Breast epithelium (tissue), 4 donors: ENCODE data around the gene SLC5A10. TPM values are rescaled to one million over a fixed set of nuclear protein-coding genes. Genes with fewer than 3 reads are reported as not detected.

Experiments
- DNase-seq, 2 donors: peaks; one replicate each; pipeline ENCODE4 v3.0.0-alpha.2; 2019; ENCODE audit warnings: low spot score in 2 of 2
- H3K27ac ChIP-seq, 2 donors: fragments of 200-600 bp; sonication (generic) in 1 of 2; one replicate each; pipeline ENCODE4 v1.5.1; 2016 to 2019; ENCODE audit warnings: mild to moderate bottlenecking in 1 of 2
- H3K27me3 ChIP-seq, 2 donors: fragments of 200-600 bp; sonication (generic) in 1 of 2; one replicate each; pipeline versions ENCODE4 v1.5.1 to v1.6.0; 2017 to 2019; ENCODE audit warnings: control low read depth in 1 of 2, mild to moderate bottlenecking in 1 of 2
- H3K36me3 ChIP-seq: fragments of 200-600 bp; one replicate; pipeline ENCODE4 v1.5.1; 2019
- H3K4me1 ChIP-seq, 2 donors: fragments of 200-600 bp; sonication (generic); one replicate each; pipeline ENCODE4 v1.5.1; 2016 to 2019; ENCODE audit warnings: control low read depth in 1 of 2
- H3K4me3 ChIP-seq, 3 donors: fragments of 200-600 bp; sonication (generic); 1 replicate in 2 of 3; 2 replicates in 1 of 3; pipeline ENCODE4 v1.5.1; 2016 to 2019; ENCODE audit warnings: mild to moderate bottlenecking in 3 of 3, moderate library complexity in 2 of 3
- H3K9me3 ChIP-seq, 2 donors: fragments of 200-600 bp; sonication (generic) in 1 of 2; one replicate each; pipeline ENCODE4 v1.5.1; 2016 to 2019; ENCODE audit warnings: control low read depth in 1 of 2
- CTCF ChIP-seq, 3 donors: fragments of 450-650 bp; IDR thresholded peaks; one replicate each; pipeline ENCODE4 v1.5.1; 2016 to 2017; ENCODE audit warnings: antibody characterized with exemption in 3 of 3, mild to moderate bottlenecking in 3 of 3, moderate library complexity in 3 of 3
- POLR2A ChIP-seq: fragments of 450-650 bp; IDR thresholded peaks from one replicate; pipeline ENCODE4 v1.6.1; 2016; ENCODE audit warnings: antibody characterized with exemption, mild to moderate bottlenecking, moderate library complexity
- POLR2AphosphoS5 ChIP-seq, 3 donors: sonication (generic); formaldehyde crosslinking; IDR thresholded peaks; one replicate each; pipeline ENCODE4 v1.6.1; 2017; ENCODE audit warnings: antibody characterized with exemption in 3 of 3
- intact Hi-C: fragments of 100-400 bp; cut with DNase I; formaldehyde crosslinking; loops from one replicate; pipeline ENCODE4 v1.15.1; 2023; ENCODE audit warnings: low total_unique reads
- total RNA-seq, 3 donors: library from RNA; depleted of rRNA; stranded (reverse); fragments of >200 nt; gene quantifications; one replicate each; pipeline ENCODE4 v1.1.0, GENCODE V29; 2016

SLC5A10 gene
- total RNA-seq, 3 donors from 2014 or later: 0.29 TPM; not detected in 2

DNA sequence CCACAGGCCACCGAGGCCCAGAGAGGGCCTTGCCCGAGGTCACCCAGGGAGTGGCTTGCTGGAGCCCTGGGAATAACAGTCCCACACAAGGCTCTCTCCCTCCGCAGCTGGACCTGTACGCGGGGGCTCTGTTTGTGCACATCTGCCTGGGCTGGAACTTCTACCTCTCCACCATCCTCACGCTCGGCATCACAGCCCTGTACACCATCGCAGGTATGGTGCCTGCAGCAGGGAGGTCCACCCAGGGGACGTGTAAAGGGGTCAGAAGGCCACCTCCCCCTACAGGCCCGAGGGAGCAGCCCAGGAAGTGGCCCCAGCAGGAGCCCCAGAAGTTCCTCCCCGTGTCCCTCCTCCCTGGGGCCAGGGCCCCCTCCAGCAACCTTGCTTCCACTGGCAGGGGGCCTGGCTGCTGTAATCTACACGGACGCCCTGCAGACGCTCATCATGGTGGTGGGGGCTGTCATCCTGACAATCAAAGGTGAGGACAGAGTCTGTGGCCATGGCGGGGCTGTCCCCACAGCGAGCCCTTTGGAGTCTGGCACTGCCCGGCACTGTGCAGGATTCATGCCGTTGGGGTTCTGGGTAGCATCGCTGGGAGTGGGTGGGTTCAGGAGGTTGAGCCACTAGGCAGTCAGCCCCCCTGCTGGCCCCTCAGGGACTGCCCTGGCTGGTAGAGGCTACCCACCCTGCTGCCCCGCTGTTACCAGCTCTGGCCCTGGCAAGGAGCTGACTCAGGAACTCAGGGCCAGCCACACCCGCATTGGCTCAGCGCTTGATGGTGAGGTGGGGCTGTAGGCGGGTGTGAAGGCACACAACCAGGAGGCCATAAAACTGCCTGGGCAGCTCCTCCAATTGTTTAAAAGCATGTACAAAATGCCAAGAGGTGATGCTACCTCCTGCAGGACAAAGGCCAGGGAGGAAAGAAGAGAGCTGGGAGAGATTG, 17.3 kb downstream of the SLC5A10 start:
- no peak overlapping the region for H3K4me3 ChIP-seq
- H3K4me1 ChIP-seq: no peaks in the 10 kb centered on the region
- H3K36me3 ChIP-seq: no peaks in the 10 kb centered on the region
- peak overlapping the region in 1 of 2 donors; percentile 4 for H3K27ac ChIP-seq
- H3K9me3 ChIP-seq: no peaks in the 10 kb centered on the region
- no peak for DNase-seq
- TF ChIP-seq CTCF (IDR thresholded peaks at IDR 0.05) (no peak), POLR2AphosphoS5 (IDR thresholded peaks at IDR 0.05) (no peak), POLR2A (no peak)
- H3K27me3 ChIP-seq: no peaks in the 10 kb centered on the region
- intact Hi-C loops: no loop called here

DNA sequence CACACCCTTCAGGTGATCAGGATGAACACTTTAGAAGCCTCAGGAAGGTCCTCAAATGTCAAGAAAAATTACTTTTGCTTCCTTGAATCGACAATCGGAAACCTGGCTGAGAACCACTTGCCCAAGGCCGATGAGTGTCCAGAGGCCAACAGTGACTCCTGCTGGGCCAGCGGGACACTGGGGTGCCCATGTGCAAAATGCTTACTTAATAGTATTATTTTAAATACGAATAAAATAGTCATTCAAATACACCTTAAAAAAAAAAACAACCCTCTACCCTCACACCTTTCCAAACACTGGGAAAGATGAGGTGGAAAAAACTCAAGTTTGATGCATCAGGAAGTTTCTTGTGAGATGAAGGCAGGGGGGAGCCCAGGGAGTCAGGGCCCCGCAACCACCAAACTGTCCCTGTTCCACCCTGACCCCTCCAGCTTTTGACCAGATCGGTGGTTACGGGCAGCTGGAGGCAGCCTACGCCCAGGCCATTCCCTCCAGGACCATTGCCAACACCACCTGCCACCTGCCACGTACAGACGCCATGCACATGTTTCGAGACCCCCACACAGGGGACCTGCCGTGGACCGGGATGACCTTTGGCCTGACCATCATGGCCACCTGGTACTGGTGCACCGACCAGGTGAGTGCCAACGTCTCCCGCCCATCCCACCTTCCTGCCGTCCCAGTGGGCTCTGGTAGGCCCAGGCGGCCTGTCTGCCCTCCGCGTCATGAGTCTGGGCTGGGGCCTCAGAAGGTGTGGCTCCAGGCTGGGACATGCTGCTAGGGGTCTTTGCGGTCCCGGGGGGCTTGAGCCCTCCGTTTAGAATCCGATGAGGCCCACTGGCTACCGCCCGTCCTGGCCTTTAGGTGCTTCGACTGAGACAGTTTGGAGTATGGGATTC, 18.9 kb downstream of the SLC5A10 start:
- Histone ChIP-seq H3K9me3 (no peaks in the 10 kb centered on the region), H3K27ac (no peak overlapping the region), H3K36me3 (no peaks in the 10 kb centered on the region), H3K4me1 (no peaks in the 10 kb centered on the region), H3K4me3 (no peak overlapping the region), H3K27me3 (no peaks in the 10 kb centered on the region)
- intact Hi-C loops: no loop called here
- no peak for TF ChIP-seq CTCF (IDR thresholded peaks at IDR 0.05)
- no peak for TF ChIP-seq POLR2AphosphoS5 (IDR thresholded peaks at IDR 0.05)
- TF ChIP-seq POLR2A: no peak
- DNase-seq: no peak

- Histone ChIP-seq H3K27ac (no peak overlapping the region), H3K36me3 (no peaks in the 10 kb centered on the region), H3K9me3 (no peaks in the 10 kb centered on the region), H3K4me3 (no peak overlapping the region), H3K4me1 (no peaks in the 10 kb centered on the region), H3K27me3 (no peaks in the 10 kb centered on the region)
- no peak for DNase-seq
- TF ChIP-seq POLR2AphosphoS5 (IDR thresholded peaks at IDR 0.05): no peak
- no peak for TF ChIP-seq CTCF (IDR thresholded peaks at IDR 0.05)
- intact Hi-C loops: no loop called here
Measured at GRCh38 chr17:18971801-18972200, 19.8 kb downstream of the SLC5A10 start.

- no peak for DNase-seq
- H3K36me3 ChIP-seq: no peaks in the 10 kb centered on the region
- no peak overlapping the region for H3K27ac ChIP-seq
- H3K27me3 ChIP-seq: no peaks in the 10 kb centered on the region
- no peak overlapping the region for H3K4me3 ChIP-seq
- no peaks in the 10 kb centered on the region for H3K4me1 ChIP-seq
- intact Hi-C loops: no loop called here
- no peaks in the 10 kb centered on the region for H3K9me3 ChIP-seq
- TF ChIP-seq POLR2A: no peak
- TF ChIP-seq CTCF (IDR thresholded peaks at IDR 0.05): no peak
- no peak for TF ChIP-seq POLR2AphosphoS5 (IDR thresholded peaks at IDR 0.05)
Measured at GRCh38 chr17:18974407-18975149, 22.6 kb downstream of the SLC5A10 start.
